GM10248 (cell line): ENCODE data around the gene MRPS6.

ENCODE experiments used
- CTCF ChIA-PET: fragments of 300-600 bp; sonication (Branson Sonifier 250); formaldehyde crosslinking; extraction: SDS; loops from one replicate; lab custom pipeline; 2021; ENCODE audit warnings: antibody characterized with exemption; lab: Yijun Ruan, JAX
- POLR2A ChIA-PET: fragments of 350-650 bp; sonication (Branson Sonifier 250); formaldehyde crosslinking; extraction: SDS; loops from one replicate; lab custom pipeline; 2020; ENCODE audit warnings: antibody characterized with exemption; lab: Yijun Ruan, JAX
- DNase-seq: peaks from one replicate; pipeline ENCODE4 v3.0.0; 2012; ENCODE audit errors: extremely low spot score
- CTCF ChIP-seq: IDR thresholded peaks from 2 replicates; pipeline ENCODE4 v1.5.1; 2012; ENCODE audit warnings: mild to moderate bottlenecking, low read depth; ENCODE audit errors: extremely low read depth, missing control alignments, control extremely low read depth

MRPS6 gene

GRCh38 chr21:34055615-34056014 lies 17.8 kb upstream of the MRPS6 start:
- no peak for DNase-seq
- TF ChIP-seq CTCF, result no peak
- ChIA-PET CTCF (interaction anchor here (0.9 to 1.5 kb wide), 2 partner anchors 16 to 132 kb away, joined by 4 read pairs; no protein-coding TSS in a partner anchor), POLR2A (interaction anchor here (0.5 to 1.6 kb wide), 2 partner anchors 18 to 1878 kb away, joined by 4 to 14 read pairs; partner anchors contain the start of genes MRPS6 and SLC5A3)

- no peak for TF ChIP-seq CTCF
- ChIA-PET CTCF (interaction anchor here (1.4 kb wide), 1 partner anchor 38 kb away, joined by 3 read pairs; no protein-coding TSS in a partner anchor), POLR2A (interaction anchor here (1.4 kb wide), 1 partner anchor 11 kb away, joined by 5 read pairs; the partner anchor contains the start of genes MRPS6 and SLC5A3)
- no peak for DNase-seq
Measured at GRCh38 chr21:34061983-34062382, 11.4 kb upstream of the MRPS6 start.

GRCh38 chr21:34065027-34065426 lies 8.4 kb upstream of the MRPS6 start:
- CTCF ChIA-PET, result interaction anchor here (0.9 kb wide), 1 partner anchor 11 kb away, joined by 3 read pairs; no protein-coding TSS in a partner anchor
- no peak for TF ChIP-seq CTCF

GRCh38 chr21:34071683-34072082 lies 1.7 kb upstream of the MRPS6 start:
- ChIA-PET POLR2A (no interaction called here), CTCF (no interaction called here)
- no peak for DNase-seq
- TF ChIP-seq CTCF, result no peak

More at GRCh38 chr21:34065027-34065426, 8.4 kb upstream of the MRPS6 start:
- no peak for DNase-seq
- POLR2A ChIA-PET, result no interaction called here

GRCh38 chr21:34072145-34073031 lies 990 bp upstream of the MRPS6 start:
- POLR2A ChIA-PET, result interaction anchor here (1.0 to 2.0 kb wide), 4 partner anchors 10 to 129 kb away, joined by 4 to 8 read pairs (median 6); no protein-coding TSS in a partner anchor
- CTCF ChIA-PET, result interaction anchor here (2.5 to 2.7 kb wide), 2 partner anchors 9 to 149 kb away, joined by 10 to 20 read pairs; no protein-coding TSS in a partner anchor

More at GRCh38 chr21:34072145-34073031, 990 bp upstream of the MRPS6 start:
- no peak for TF ChIP-seq CTCF
- DNase-seq, result no peak
